ENCODE data around the gene MKRN2. TPM values are rescaled to one million over a fixed set of nuclear protein-coding genes. Genes with fewer than 3 reads are reported as not detected.
A peak's percentile ranks its signal among the peaks of the same experiment; 100 is the strongest.

MKRN2 gene
- total and polyA plus RNA-seq, 2 of the 13 experiments (the other 11 are each of a cell fraction or from before 2014, with no cell fraction given) = 25.5 to 34.3 TPM

- TF ChIP-seq MYPOP (CRISPR knock-in tag; IDR thresholded peaks at IDR 0.05) (peak; percentile 35; the same call in 1 of the 2 replicates), ZUFSP (CRISPR knock-in tag; IDR thresholded peaks at IDR 0.05; ENCODE audit: borderline replicate concordance) (no peak), POLR2G (IDR thresholded peaks at IDR 0.05; ENCODE audit: low read depth, low read length) (peak; percentile 61), XRCC5 (optimal IDR thresholded peaks at IDR 0.05; ENCODE audit: low read length) (peak; percentile 52), IRX3 (CRISPR knock-in tag; IDR thresholded peaks at IDR 0.05; ENCODE audit: borderline replicate concordance, low read depth) (no peak), RXRA (CRISPR knock-in tag; IDR thresholded peaks at IDR 0.05) (0 out of 2 replicates have a peak, but pooled peaks have one; percentile 22), PHF8 (CRISPR knock-in tag; IDR thresholded peaks at IDR 0.05) (peak; percentile 65), MAFG (CRISPR knock-in tag; IDR thresholded peaks at IDR 0.05) (no peak), ZNF512B (CRISPR knock-in tag; IDR thresholded peaks at IDR 0.05; ENCODE audit: borderline replicate concordance) (peak; percentile 76; the same call in 1 of the 2 replicates), IRF9 (CRISPR knock-in tag; IDR thresholded peaks at IDR 0.05; ENCODE audit: borderline replicate concordance) (no peak), TAF15 (IDR thresholded peaks at IDR 0.05; ENCODE audit: low read depth, low read length, poor library complexity, severe bottlenecking) (no peak), ATRX (CRISPR knock-in tag; IDR thresholded peaks at IDR 0.05; ENCODE audit: borderline replicate concordance) (no peak), ZHX2 (IDR thresholded peaks at IDR 0.05; ENCODE audit: low read depth) (peak; percentile 66), ZHX2 (CRISPR knock-in tag; IDR thresholded peaks at IDR 0.05; ENCODE audit: borderline replicate concordance) (no peak), ZNF768 (CRISPR knock-in tag; IDR thresholded peaks at IDR 0.05) (no peak), TBX2 (CRISPR knock-in tag; IDR thresholded peaks at IDR 0.05; ENCODE audit: borderline replicate concordance) (0 out of 2 replicates have a peak, but pooled peaks have one; percentile 24)
Measured at GRCh38 chr3:12553921-12554391, 2.9 kb upstream of the MKRN2 start (continued).
